Hematopoietic multipotent progenitor cell treated with erythropoietin and hydrocortisone succinate and interleukin-3 and kit ligand, for 6 days (in vitro differentiated cells): ENCODE data around the gene ADCY2.

Experiments used
- DNase-seq: peaks from one replicate; pipeline ENCODE4 v3.0.0-alpha.2; 2015

The ADCY2 gene

GRCh38 chr5:7518947-7519560 is 123.1 kb downstream of the ADCY2 start:
- no peak for DNase-seq

- DNase-seq: no peak
Measured at GRCh38 chr5:7519564-7519963, 123.6 kb downstream of the ADCY2 start.

DNA sequence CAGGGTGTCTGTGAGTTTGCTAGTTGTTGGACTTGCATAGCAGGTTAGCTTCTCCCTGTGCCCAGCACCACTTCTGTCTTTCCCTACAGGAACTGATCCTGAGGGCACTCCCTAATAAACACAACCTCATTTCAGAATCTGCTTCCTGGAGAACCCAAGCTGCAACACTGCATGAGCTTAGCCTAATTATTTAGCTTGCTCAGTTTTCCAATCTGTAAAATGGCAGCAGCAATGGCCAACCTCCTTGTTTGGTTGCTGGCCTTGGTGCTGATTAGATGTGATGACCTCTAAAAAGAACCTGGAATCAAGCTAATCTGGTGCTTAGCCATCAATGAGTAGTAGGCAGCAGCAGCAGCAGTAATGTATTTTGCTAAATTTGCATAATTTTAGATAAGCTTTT is 133.9 kb downstream of the ADCY2 start:
- DNase-seq: peak; percentile 1

DNA sequence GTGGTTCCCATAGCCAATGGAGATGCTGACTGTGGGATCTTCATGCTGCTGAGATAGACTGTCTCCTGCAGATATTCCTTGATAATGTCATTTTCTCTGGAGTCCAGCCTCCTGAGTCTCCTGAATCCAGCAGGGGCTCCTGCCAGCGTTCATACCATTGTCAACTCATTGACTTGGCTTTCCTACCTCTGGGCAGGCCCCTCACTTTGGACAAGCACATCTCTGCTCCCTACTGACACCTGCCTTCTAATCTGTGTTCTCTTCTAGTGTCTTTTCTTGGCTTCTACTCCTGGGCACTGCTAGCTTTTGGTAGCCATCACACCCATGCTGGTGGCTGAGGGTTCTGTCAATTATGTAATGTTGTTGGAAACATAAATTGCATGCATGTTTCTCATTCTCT is 138.0 kb downstream of the ADCY2 start:
- no peak for DNase-seq

GRCh38 chr5:7534505-7534904 is 138.6 kb downstream of the ADCY2 start:
- DNase-seq: no peak

DNA sequence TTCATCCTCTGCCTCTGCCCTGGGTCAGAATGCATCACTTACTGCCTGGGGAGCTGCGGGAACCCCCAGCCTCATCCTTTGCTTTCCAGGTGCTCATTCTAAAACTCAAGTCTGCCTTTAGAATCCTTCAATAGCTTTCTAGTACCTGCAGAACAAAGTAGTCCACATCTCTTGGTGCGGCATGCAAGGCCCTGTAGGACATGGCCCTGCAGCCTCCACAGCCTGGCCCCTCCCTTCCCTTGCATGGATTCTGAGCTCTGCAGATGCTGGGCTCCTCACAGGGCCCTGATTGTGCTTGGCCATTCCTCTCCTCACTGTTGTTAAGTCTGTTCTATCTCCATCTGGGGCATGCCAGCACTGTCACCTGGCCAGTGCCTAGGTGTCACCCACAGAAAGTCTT is 141.6 kb downstream of the ADCY2 start:
- DNase-seq: no peak

DNA sequence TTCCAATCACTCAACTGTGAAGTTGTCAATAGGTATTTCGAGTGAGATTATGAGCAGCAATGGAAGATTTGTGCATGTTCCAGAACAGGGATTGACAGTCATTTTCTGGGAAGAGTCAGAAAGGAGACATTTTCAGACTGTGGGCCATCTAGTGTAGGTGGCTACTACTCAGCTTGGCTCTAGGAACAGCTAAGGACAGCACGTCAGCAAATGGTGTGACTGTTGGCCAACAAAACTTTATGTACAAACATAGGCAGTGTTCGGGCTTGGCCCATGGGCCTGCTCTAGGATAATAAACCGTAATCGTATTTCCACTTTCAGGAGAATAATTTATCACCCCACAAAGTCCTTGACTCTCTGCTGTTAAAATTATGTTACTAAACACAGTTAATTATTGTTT is 143.6 kb downstream of the ADCY2 start:
- no peak for DNase-seq

DNA sequence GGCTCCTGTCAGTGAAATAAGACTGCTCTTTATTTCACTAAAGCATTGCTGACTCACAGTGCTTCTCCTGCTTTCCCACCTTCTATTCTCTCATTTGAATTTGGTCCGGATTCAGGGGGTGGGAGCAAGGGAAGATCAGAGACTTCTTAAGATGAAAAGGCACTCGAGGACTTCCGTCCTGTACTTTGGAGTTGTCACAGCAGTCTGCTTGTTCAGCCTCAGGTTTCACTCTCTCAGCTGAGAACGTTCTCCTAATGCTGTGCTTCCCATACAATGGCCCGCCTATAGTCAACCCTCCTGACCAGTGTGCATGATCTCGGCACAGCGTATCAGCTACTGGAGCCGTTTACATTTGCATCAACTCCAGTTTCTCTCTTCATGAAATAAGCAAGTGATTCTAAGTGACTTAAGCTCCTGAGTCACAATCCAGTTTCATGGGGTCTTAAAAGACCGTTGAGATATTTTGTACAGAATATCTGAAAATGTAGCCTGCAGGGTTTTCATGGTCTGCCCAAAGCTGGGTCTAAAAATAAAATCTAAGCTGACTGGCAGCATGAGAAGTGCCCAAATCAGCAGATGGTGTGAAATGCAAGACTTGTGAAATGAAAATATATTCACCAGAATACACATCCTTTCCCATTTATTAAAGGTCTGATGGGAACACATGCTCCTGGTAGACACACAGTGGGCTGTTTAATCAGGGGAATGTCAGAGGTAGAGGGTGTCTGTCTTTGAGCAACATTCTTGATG is 145.0 kb downstream of the ADCY2 start:
- DNase-seq: no peak

DNA sequence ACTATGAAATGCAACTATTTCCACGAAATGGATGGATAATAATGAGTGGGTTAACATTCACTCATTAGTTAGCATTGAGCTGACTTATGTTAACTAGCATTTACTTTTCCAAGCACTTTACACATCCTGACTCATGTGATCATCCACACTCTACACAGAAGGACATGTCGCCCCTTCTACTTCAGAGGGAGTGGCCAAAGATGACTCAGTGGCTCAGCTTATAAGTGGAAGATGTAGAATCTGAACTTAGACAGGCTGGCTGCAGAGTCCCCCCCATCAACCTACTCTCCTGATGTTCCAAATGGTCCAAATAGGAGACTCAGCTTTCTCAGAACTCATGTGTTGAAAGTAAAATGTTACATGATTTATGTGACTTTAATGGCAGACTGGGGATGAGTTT is 146.0 kb downstream of the ADCY2 start:
- no peak for DNase-seq

GRCh38 chr5:7546555-7546954 is 150.6 kb downstream of the ADCY2 start:
- no peak for DNase-seq

GRCh38 chr5:7548596-7548995 is 152.7 kb downstream of the ADCY2 start:
- DNase-seq: no peak

GRCh38 chr5:7565559-7565958 is 169.6 kb downstream of the ADCY2 start:
- DNase-seq: no peak

DNA sequence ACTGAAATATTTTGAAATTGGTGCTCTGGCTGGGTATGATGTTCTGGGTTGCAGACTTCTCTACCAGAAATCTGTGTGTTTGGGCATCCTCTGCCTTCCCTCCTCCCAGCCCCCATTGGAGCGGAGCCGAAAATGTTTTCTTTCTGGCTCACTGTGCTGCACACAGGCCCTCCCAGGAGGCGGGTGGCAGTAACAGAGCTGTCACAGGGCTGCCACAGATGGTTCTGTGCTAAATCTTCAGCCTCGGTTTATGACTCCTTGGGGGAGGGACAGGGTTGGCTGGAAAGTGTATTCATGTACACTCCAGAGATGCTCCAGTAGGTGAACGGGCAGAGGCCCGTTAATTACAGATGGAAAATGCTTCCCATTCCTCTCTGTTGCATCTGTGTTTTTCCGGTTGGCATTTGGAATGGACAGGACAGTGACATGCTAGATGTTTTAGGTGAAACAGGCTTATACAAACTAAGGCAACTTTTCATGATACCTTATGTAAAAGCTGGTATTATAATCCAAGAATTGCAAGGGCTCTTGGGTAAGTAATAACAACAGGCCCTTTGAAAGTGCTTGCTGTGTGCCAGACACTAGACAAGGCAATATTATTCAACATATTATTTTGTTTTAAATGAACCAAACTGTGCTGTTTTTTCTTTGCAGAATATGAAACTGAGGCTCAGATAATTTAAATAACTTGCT is 180.2 kb downstream of the ADCY2 start:
- no peak for DNase-seq

DNA sequence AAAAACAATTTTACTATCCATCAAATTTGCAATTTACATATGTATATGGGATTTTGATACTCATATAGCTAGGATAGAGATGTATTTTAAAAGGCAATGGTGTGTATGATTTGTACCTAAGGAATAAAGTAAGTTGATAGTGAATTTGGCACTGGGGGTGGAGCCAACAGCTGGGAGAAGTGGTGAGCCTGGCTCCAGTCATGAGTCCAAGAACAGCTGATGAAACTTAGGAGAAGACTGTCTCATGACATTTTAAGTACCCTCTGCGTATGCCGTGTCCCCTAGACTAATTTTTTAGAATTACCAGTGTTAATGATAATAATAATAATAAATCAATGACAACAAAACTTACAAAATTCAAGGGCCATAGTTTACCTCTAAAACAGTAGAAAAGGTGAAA is 181.4 kb downstream of the ADCY2 start:
- no peak for DNase-seq

- DNase-seq: no peak
Measured at GRCh38 chr5:7578071-7578470, 182.1 kb downstream of the ADCY2 start.

GRCh38 chr5:7584749-7585148 is 188.8 kb downstream of the ADCY2 start:
- DNase-seq: no peak

DNA sequence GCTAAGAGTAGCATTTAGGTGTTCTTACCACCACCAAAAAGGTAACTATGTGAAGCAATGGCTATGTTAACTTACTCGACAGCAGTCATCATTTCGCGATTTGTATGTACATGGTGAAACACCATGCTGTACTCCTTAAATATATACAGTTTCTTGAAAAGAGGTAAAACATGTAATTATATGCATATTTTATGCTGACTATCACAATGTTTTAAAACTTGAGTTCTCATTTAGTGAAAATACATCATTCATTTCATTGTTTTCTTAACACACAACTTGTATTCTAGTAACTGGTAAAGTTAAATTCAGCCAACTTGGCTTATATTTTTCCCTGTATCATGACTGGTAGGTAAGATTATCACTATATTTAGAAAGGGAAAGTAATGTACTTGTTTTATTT is 189.9 kb downstream of the ADCY2 start:
- no peak for DNase-seq

DNA sequence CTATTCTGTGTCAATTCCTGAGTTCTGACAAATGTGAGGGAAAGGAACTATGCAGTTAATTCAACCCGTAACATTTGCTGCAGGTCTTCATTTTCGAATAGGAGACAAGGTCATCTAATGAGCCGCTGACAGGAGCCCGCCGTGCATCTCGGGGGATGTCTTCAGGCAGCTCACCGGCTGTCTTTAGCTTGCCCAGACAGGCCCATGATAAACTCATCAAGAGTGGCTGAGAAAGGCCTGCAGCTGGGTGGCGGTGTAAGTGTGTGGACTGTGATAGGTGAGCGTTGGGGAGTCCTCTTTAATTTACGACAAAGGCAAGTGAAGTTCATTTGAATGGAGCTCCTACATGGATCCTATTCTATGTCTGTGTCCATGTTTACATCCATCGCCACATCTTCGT is 190.5 kb downstream of the ADCY2 start:
- DNase-seq: no peak

DNA sequence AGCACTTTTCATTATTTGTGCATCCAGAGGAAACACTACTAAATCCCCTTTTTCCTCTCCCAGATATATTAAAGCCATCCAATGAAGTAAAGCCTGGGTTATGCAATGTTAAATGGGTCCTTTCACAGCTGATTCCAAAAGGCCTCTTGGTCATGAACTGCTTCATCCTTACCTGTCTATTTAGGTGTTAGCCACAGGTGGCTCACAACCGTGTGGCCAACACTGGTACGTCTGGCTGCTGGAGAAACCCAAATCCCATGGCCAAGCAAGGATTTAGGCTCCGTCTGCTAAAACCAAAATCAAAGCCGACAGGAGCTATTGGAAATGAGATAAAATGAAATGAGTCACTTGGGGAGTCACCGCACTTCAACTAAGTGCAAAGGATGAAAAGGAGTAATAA is 193.9 kb downstream of the ADCY2 start:
- DNase-seq: no peak

DNA sequence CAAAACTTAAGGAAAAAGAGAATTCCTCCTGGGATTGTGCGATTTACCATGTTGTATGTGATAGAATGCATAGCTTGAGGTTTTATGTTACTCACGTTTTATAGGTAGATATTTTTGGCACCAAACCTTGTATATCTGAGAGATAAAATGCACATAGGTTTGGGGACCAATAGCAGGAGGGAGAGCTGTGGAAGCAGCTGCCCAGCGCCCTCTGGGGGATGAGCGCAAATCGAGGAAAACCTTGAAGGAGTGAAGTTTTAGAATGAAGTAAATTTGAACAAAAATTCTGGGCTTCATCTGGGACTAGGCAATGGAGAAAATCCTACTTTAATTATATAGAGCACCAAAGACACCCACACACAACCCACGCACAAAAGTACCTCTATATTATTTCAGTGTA is 197.0 kb downstream of the ADCY2 start:
- peak; percentile 10 for DNase-seq

DNA sequence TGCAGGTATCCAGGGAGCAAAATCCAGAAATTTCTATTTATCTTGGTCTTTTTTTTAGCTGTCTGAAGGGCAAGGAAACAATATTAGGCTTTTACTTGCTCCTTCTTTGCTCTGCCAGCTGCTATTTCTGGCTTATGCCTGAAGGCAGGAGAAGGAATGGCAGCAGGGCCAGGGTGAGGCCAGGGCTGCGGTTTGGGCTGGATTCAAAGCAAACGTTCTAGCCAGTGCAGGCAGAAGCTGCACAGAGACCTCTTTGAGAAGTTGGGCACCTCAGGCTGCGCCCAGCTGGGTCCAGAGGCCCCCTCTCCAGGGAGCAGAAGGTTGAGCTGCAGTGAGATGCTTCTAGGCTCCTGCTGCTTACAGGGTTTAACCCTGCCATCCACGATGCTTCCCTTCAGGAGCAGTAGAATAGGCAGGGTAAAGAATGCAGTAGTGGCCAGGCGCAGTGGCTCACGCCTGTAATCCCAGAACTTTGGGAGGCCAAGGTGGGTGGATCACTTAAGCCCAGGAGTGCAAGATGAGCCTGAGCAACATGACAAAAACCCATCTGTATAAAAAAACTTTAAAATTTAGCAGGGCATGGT is 201.2 kb downstream of the ADCY2 start:
- no peak for DNase-seq

DNA sequence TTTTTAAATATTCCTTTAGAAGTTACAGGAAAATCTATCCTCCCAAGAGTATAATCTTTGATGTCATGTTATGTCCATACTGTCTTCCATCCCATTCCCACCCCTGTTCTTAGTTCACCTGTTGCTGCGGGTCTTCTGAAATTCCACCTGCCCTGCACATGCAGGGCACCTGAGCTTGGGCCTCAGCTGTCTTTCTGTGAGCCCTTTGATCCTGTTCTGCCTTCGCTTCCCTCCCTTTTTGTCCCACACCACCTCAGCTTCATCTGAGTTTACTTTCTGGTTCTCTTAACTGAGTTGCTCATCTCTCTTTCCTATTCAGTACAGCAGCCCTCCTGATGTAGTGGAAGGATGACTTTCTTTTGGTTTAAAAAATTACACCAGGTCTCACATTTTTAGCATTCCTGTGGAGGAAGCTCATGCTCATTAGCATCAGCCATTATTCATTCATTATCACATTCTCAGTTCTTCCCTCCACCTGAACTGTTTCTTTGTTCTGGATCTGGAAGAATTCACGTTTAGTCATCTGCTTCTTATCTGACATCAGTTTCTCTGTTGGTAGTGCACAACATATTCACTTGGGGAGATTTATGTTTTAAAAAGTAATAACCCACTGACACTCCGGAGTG is 211.0 kb downstream of the ADCY2 start:
- no peak for DNase-seq

DNA sequence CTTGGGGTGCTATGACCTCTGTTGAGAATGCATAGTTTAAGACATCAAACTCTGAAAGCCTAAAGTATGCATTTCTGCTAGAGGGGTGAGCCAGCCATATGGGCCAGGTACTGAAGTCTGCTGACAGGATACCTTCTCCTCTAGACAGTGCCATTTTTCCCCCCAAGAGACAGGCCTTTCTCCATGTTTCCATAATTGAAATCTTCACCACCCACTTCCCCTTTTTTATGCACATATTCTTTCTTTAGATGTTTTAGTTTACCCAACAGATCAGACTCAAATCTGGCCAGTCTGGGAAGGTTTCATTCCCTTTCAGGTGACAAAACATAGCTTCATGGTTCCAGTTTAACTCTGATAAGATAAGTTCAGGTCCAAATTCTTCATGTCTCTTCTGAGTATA is 212.8 kb downstream of the ADCY2 start:
- DNase-seq: no peak

DNA sequence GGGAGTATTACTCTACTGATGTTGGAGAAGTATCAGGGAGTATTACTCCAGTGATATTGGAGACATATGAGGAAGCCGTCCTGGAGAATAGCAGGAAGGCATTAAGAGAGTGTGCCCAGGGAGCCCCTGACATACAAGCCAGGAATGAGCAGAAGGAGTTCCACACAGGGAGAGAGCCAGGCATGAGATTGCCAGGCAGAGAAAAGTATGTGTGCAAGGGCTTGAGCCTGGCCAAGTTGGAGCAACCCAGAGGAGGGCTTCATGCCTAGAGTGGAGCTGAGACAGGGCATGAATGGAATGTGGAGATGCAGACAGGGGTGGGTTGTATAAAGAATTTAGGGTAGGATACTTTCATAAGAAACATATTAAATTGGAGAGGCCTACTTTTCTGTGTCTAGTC is 213.8 kb downstream of the ADCY2 start:
- no peak for DNase-seq
